ENCODE data around the gene STX4. TPM values are rescaled to one million over a fixed set of nuclear protein-coding genes. Genes with fewer than 3 reads are reported as not detected.

Gene STX4
- total RNA-seq, 2 donors from 2014 or later: 45.8 to 53.4 TPM

DNA sequence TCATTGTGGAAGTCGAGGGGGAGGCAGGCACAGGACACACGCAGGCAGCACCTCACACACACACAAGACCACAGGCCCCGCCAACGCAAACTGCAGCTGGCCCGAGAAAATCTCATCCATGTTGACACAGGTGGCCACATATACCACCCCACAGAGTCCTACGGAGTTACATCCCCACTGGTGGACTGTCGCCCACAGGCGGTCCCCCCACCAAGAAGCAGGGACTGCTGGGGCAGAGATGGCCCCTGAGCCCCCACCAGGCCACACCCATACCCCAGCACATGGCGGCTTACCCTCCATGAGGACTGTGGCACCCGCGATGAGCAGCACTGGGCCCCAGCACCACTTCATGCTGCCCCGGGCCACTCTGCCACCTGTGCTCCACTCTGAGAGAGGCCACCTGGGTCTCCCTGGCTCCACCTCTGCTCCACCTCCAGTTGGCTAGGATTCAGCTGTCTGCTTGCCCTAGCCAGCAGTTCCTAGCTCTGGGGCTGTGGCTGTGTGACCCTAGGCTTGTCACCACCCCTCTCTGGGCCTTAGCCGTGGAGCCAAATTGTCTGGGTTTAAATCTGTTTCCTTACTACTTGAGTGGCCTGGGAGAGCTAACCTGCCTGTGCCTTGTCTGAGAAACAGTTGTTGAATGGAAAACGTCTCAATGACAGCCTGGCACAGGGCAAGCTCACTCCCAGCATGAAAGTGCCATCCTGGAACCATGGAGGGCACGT is 55.3 kb downstream of the STX4 start, which contains the start of gene PRSS53:
Gene PRSS53, minus strand, starts transcription at position 485 of the 725 bp plus-strand sequence. Its CDS starts 134 bp downstream, at position 351.
- intact Hi-C loops (cut with DNase I): no loop called here
- no peak for DNase-seq
- ATAC-seq: no peak

GRCh38 chr16:31089199-31089598 is 55.8 kb downstream of the STX4 start:
- DNase-seq: no peak
- ATAC-seq: no peak
- intact Hi-C loops (cut with DNase I): no loop called here

Other genes with a start within 250 kb of the STX4 start
- 10 to 100 TPM; 16.6 to 28.3 TPM for gene ZNF629, start 246.4 kb upstream of the STX4 start, total RNA-seq
- gene BCL7C, start 139.5 kb upstream of the STX4 start, total RNA-seq: 10 to 100 TPM; 20.9 to 27.9 TPM
- gene CTF1, start 136.9 kb upstream of the STX4 start, total RNA-seq: 1 to 10 TPM; 6.8 to 7.3 TPM
- 10 to 100 TPM in 1 of 2 donors, 1 to 10 TPM in 1; 6.4 to 10.1 TPM for gene FBXL19, start 110.0 kb upstream of the STX4 start, total RNA-seq
- 10 to 100 TPM in 1 of 2 donors, 1 to 10 TPM in 1; 8.8 to 14.2 TPM for gene ORAI3, start 84.5 kb upstream of the STX4 start, total RNA-seq
- 10 to 100 TPM in 1 of 2 donors, 1 to 10 TPM in 1; 9.2 to 10.9 TPM for gene SETD1A, start 75.8 kb upstream of the STX4 start, total RNA-seq
- gene HSD3B7, start 48.4 kb upstream of the STX4 start, total RNA-seq: 1 to 10 TPM; 9.8 to 10.0 TPM
- gene STX1B, start 22.9 kb upstream of the STX4 start, total RNA-seq: 1 to 10 TPM; 1.1 to 1.2 TPM
- 1 to 10 TPM; 5.5 to 6.6 TPM for gene ZNF668, start 40.7 kb downstream of the STX4 start, total RNA-seq
- gene ZNF646, start 40.9 kb downstream of the STX4 start, total RNA-seq: 1 to 10 TPM; 7.6 to 8.2 TPM
- gene PRSS53, start 55.4 kb downstream of the STX4 start, total RNA-seq: 1 to 10 TPM in 1 of 2 donors, under 1 TPM in 1; 0.71 to 1.1 TPM
- 10 to 100 TPM; 47.1 to 53.2 TPM for gene VKORC1, start 61.2 kb downstream of the STX4 start, total RNA-seq
- 10 to 100 TPM; 43.4 to 46.4 TPM for gene BCKDK, start 74.8 kb downstream of the STX4 start, total RNA-seq
- gene KAT8, start 84.1 kb downstream of the STX4 start, total RNA-seq: 10 to 100 TPM; 57.3 to 74.1 TPM
- gene PRSS8, start 102.2 kb downstream of the STX4 start, total RNA-seq: under 1 TPM in 1 of 2 donors, not detected in 1; 0.21 TPM
- gene PRSS36, start 116.5 kb downstream of the STX4 start, total RNA-seq: 1 to 10 TPM; 3.0 to 4.2 TPM
- gene FUS, start 146.6 kb downstream of the STX4 start, total RNA-seq: 100 to 1,000 TPM in 1 of 2 donors, 10 to 100 TPM in 1; 99.5 to 192 TPM
- gene PYCARD, start 169.2 kb downstream of the STX4 start, total RNA-seq: 10 to 100 TPM; 10.8 to 19.1 TPM
- under 1 TPM; 0.44 to 0.47 TPM for gene TRIM72, start 180.6 kb downstream of the STX4 start, total RNA-seq
- not detected for gene PYDC1, start 183.6 kb downstream of the STX4 start, total RNA-seq
- gene ITGAM, start 226.4 kb downstream of the STX4 start, total RNA-seq: 10 to 100 TPM in 1 of 2 donors, 1 to 10 TPM in 1; 7.4 to 22.1 TPM